GM18526 (cell line): ENCODE data around the gene ASS1.

Experiments used
- POLR2A ChIP-seq: IDR thresholded peaks from 3 replicates; pipeline ENCODE4 v1.6.1; 2011; ENCODE audit not compliant: insufficient read length; ENCODE audit errors: extremely low read depth

ASS1 gene

GRCh38 chr9:130443456-130443801 lies 1.3 kb upstream of the ASS1 start:
- no peak for TF ChIP-seq POLR2A

GRCh38 chr9:130443840-130444492 lies 795 bp upstream of the ASS1 start:
- no peak for TF ChIP-seq POLR2A

DNA sequence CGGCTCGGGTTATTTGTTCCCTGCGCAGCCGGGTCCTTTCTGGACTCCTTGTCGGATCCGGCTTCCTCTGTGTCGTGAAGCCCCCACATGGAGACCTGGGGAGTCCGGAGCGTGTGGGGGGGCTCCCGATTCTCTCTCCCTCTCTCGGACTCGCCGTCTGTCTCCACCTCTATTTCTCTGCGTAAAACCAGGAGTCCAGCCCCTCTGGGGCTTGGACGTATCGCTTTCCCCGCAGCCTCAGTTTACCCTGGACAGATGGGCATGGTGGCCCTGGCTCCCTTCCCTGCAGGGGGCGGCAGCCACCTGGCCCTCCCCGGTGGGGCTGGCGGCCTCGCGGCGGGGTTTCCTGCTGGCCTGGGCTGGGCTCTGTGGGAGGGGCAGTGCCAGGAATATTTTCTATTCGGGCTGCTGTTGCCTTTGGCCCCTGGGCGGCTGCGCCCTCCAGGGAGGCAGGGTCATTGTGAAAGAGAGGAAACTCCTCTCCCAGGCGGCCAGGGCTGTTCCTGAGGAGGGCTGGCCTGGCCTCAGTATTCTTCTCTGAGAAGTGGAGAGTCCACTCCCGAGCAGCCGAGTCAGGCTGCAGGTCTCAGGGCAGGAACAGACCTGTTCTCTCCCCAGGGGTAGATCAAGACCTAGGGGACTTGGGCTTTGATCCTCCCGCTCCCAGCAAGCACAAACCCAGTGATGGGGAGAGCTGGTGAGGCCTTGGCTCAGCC lies 665 bp downstream of the ASS1 start:
- TF ChIP-seq POLR2A, result no peak

GRCh38 chr9:130446101-130446861 lies 1.5 kb downstream of the ASS1 start:
- no peak for TF ChIP-seq POLR2A

- TF ChIP-seq POLR2A, result no peak
These were observed 2.5 kb downstream of the ASS1 start for GRCh38 chr9:130447193-130447816.

- no peak for TF ChIP-seq POLR2A
These were observed 3.4 kb downstream of the ASS1 start for GRCh38 chr9:130448035-130448624.

GRCh38 chr9:130448771-130449603 lies 4.2 kb downstream of the ASS1 start:
- TF ChIP-seq POLR2A, result no peak

DNA sequence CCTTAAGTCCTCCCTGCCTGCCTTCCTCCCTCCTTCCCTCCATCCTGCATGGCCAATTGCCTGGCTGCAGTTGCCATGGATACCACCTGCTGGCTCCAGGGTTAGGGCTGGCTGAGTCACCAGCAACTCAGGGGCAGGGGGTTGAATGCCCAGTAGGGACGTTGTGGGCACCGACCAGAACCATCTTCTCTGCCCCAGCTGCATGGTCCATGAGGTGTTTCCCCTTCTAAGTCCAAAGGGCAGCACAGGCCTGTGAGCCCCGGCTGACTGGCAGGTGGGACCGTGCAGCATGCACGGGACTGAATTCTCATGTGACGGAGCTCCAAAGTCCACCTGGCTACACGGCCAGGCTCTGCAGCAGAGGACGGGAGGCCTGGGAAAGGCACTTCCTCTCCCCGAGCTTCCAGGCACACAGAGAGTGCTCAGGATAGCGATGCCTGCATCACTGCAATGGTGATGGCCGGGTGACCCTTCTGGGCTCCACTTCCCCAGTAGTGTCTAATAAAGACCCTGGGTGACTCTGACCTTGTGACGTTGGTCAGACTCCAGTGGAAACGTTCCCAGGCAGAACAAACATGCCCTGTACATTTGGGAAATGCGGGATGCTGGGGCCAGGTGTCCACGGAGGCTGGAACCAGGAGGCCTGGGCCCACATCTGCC lies 5.7 kb downstream of the ASS1 start:
- no peak for TF ChIP-seq POLR2A

GRCh38 chr9:130451004-130451390 lies 6.2 kb downstream of the ASS1 start:
- TF ChIP-seq POLR2A, result no peak

- TF ChIP-seq POLR2A, result no peak
These were observed 7.0 kb downstream of the ASS1 start for GRCh38 chr9:130451509-130452388.

- TF ChIP-seq POLR2A, result no peak
These were observed 8.1 kb downstream of the ASS1 start for GRCh38 chr9:130452835-130453234.

- TF ChIP-seq POLR2A, result no peak
These were observed 8.7 kb downstream of the ASS1 start for GRCh38 chr9:130453487-130453886.

DNA sequence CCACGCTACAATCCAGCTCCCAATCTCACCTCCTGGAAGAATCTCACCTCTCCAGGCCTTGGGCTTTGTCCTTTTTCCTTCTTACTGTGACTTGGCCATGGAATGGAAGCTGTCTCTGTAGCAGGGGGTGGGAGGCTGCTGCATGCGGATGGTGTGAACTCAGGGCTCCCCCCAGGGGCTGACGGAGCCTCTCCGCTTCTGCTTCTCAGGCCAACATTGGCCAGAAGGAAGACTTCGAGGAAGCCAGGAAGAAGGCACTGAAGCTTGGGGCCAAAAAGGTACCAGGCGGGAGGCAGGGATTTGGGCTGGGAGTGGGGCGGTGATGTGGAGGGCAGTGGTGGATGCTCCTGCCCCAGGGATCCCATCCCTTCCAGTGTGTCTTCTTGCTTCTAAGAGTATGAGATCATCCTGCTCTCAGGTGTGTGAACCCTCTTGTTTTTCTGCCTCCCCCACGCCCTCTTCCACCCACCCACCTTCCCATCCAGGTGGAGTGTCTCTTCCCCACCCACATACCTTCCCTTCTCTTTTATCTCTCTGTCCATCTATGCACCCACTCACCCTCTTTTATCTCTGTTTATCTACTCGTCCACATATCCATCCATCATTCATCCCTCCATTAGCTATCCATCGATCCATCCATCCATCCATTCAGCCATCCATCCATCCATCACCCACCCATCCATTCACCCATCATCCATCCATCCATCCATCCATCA lies 9.5 kb downstream of the ASS1 start:
- no peak for TF ChIP-seq POLR2A

DNA sequence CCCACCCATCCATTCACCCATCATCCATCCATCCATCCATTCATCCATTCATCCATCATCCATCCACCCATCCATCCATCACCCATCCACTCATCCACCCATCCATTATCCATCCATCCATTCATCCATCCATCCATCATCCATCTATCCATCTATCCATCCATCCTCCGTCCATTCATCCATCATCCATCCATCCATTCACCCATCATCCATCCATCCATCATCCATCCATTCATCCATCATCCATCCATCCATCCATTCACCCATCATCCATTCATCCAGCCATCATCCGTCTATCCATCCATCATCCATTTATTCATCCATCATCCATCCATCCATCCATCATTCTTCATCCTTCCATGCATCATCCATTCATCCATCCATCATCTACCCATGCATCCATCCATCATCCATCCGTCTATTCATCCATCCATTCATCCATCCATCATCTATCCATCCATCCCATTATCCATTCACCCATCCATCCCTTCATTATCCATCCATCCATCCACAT lies 10.1 kb downstream of the ASS1 start:
- TF ChIP-seq POLR2A, result no peak
